ENCODE data around the gene MEF2B.

Gene MEF2B

GRCh38 chr19:19170873-19171672 lies 1.0 kb upstream of the MEF2B start:
- H2AFZ ChIP-seq (ENCODE audit: low read length): no peak overlapping the region
- peak overlapping the region; percentile 93 for H3K4me3 ChIP-seq (ENCODE audit: low read depth, low read length, poor library complexity, severe bottlenecking)
- H4K20me1 ChIP-seq (ENCODE audit: insufficient read depth, low read length): no peaks in the 10 kb centered on the region
- H3F3A ChIP-seq (ENCODE audit: insufficient read depth, low read length): no peaks in the 10 kb centered on the region
- H3K9me2 ChIP-seq (ENCODE audit: low read depth, low read length): no peaks in the 10 kb centered on the region
- peak overlapping the region; percentile 73 for H3K27ac ChIP-seq (ENCODE audit: low read depth, low read length, poor library complexity, severe bottlenecking)
- peaks cover 11% of the 10 kb centered on the region; the same call in 1 of the 2 replicates for H3K36me3 ChIP-seq (ENCODE audit: insufficient read depth, low read length)
- H3K4me1 ChIP-seq (ENCODE audit: insufficient read depth, low read length, severe bottlenecking): peaks cover 64% of the 10 kb centered on the region
- no peaks in the 10 kb centered on the region for H3K9me3 ChIP-seq (ENCODE audit: low read length)
- H3K9ac ChIP-seq (ENCODE audit: low read length): peak overlapping the region; percentile 56; the same call in 1 of the 2 replicates
- TF ChIP-seq EZH2 (IDR thresholded peaks at IDR 0.05; ENCODE audit: borderline replicate concordance, low read length) (no peak), CTCF (IDR thresholded peaks at IDR 0.05; ENCODE audit: low read length) (no peak)
- H3K4me2 ChIP-seq (ENCODE audit: low read length): peak overlapping the region; percentile 95
- H3K27me3 ChIP-seq (ENCODE audit: insufficient read depth, low read length): no peaks in the 10 kb centered on the region
- peaks cover 16% of the 10 kb centered on the region for H3K79me2 ChIP-seq (ENCODE audit: insufficient read depth, low read length)

- no peak for TF ChIP-seq CTCF (IDR thresholded peaks at IDR 0.05; ENCODE audit: low read length)
- TF ChIP-seq EZH2 (IDR thresholded peaks at IDR 0.05; ENCODE audit: borderline replicate concordance, low read length): no peak
- no peaks in the 10 kb centered on the region; the same call in 1 of the 2 replicates for H3F3A ChIP-seq (ENCODE audit: insufficient read depth, low read length)
- peaks cover 16% of the 10 kb centered on the region for H3K79me2 ChIP-seq (ENCODE audit: insufficient read depth, low read length)
These were observed 619 bp downstream of the MEF2B start for GRCh38 chr19:19169236-19170052.

GRCh38 chr19:19167612-19168011 lies 2.5 kb downstream of the MEF2B start:
- Histone ChIP-seq H3K4me2 (ENCODE audit: low read length) (peak overlapping the region; percentile 95), H4K20me1 (ENCODE audit: insufficient read depth, low read length) (no peaks in the 10 kb centered on the region), H3K27me3 (ENCODE audit: insufficient read depth, low read length) (no peaks in the 10 kb centered on the region), H3F3A (ENCODE audit: insufficient read depth, low read length) (no peaks in the 10 kb centered on the region; the same call in 1 of the 2 replicates), H3K79me2 (ENCODE audit: insufficient read depth, low read length) (peaks cover 16% of the 10 kb centered on the region), H3K4me3 (ENCODE audit: low read depth, low read length, poor library complexity, severe bottlenecking) (peak overlapping the region; percentile 93), H3K9me3 (ENCODE audit: low read length) (no peaks in the 10 kb centered on the region), H2AFZ (ENCODE audit: low read length) (no peak overlapping the region), H3K9me2 (ENCODE audit: low read depth, low read length) (no peaks in the 10 kb centered on the region), H3K4me1 (ENCODE audit: insufficient read depth, low read length, severe bottlenecking) (peaks cover 91% of the 10 kb centered on the region), H3K27ac (ENCODE audit: low read depth, low read length, poor library complexity, severe bottlenecking) (peak overlapping the region; percentile 97), H3K9ac (ENCODE audit: low read length) (peak overlapping the region; percentile 96), H3K36me3 (ENCODE audit: insufficient read depth, low read length) (peaks cover 15% of the 10 kb centered on the region; the same call in 1 of the 2 replicates)
- TF ChIP-seq EZH2 (IDR thresholded peaks at IDR 0.05; ENCODE audit: borderline replicate concordance, low read length) (no peak), CTCF (IDR thresholded peaks at IDR 0.05; ENCODE audit: low read length) (no peak)

More at GRCh38 chr19:19169236-19170052, 619 bp downstream of the MEF2B start:
- H4K20me1 ChIP-seq (ENCODE audit: insufficient read depth, low read length): no peaks in the 10 kb centered on the region
- no peaks in the 10 kb centered on the region for H3K9me2 ChIP-seq (ENCODE audit: low read depth, low read length)
- H3K4me2 ChIP-seq (ENCODE audit: low read length): peak overlapping the region; percentile 95
- peak overlapping the region; percentile 93 for H3K4me3 ChIP-seq (ENCODE audit: low read depth, low read length, poor library complexity, severe bottlenecking)
- no peaks in the 10 kb centered on the region for H3K9me3 ChIP-seq (ENCODE audit: low read length)
- H3K27ac ChIP-seq (ENCODE audit: low read depth, low read length, poor library complexity, severe bottlenecking): peak overlapping the region; percentile 97
- H2AFZ ChIP-seq (ENCODE audit: low read length): no peak overlapping the region
- peak overlapping the region; percentile 96 for H3K9ac ChIP-seq (ENCODE audit: low read length)
- H3K4me1 ChIP-seq (ENCODE audit: insufficient read depth, low read length, severe bottlenecking): peaks cover 75% of the 10 kb centered on the region
- H3K36me3 ChIP-seq (ENCODE audit: insufficient read depth, low read length): peaks cover 15% of the 10 kb centered on the region; the same call in 1 of the 2 replicates
- no peaks in the 10 kb centered on the region for H3K27me3 ChIP-seq (ENCODE audit: insufficient read depth, low read length)

Measured in OCI-LY1 (cell line).